ENCODE measurements around the gene LY6G6F.

LY6G6F gene

GRCh38 chr6:31736021-31736767 is 29.5 kb downstream of the LY6G6F start, which contains the start of gene CLIC1:
Gene CLIC1 (minus strand): TSS chr6:31736530. CDS start chr6:31736300, 230 bp downstream.
- Histone ChIP-seq H3K79me2 (ENCODE audit: insufficient read depth, low read length) (peaks cover 10% of the 10 kb centered on the region; the same call in 1 of the 2 replicates), H3K4me3 (ENCODE audit: low read depth, low read length, poor library complexity, severe bottlenecking) (peak within 1 kb of the TSS; percentile 82), H2AFZ (ENCODE audit: low read length) (no peak within 1 kb of the TSS), H4K20me1 (ENCODE audit: insufficient read depth, low read length) (no peaks in the 10 kb centered on the region), H3K4me2 (ENCODE audit: low read length) (peak within 1 kb of the TSS; percentile 79), H3K9me2 (ENCODE audit: low read depth, low read length) (no peaks in the 10 kb centered on the region), H3K4me1 (ENCODE audit: insufficient read depth, low read length, severe bottlenecking) (peaks cover 52% of the 10 kb centered on the region), H3F3A (ENCODE audit: insufficient read depth, low read length) (0 out of 2 replicates have a peak, but pooled peaks cover 3% of the 10 kb centered on the region), H3K27me3 (ENCODE audit: insufficient read depth, low read length) (no peaks in the 10 kb centered on the region), H3K27ac (ENCODE audit: low read depth, low read length, poor library complexity, severe bottlenecking) (peak within 1 kb of the TSS; percentile 94), H3K9ac (ENCODE audit: low read length) (peak within 1 kb of the TSS; percentile 87), H3K9me3 (ENCODE audit: low read length) (no peaks in the 10 kb centered on the region), H3K36me3 (ENCODE audit: insufficient read depth, low read length) (peaks cover 31% of the 10 kb centered on the region)
- no peak for TF ChIP-seq CTCF (IDR thresholded peaks at IDR 0.05; ENCODE audit: low read length)
- TF ChIP-seq EZH2 (IDR thresholded peaks at IDR 0.05; ENCODE audit: borderline replicate concordance, low read length), result no peak

GRCh38 chr6:31736768-31737314 is 30.2 kb downstream of the LY6G6F start:
- H3K79me2 ChIP-seq (ENCODE audit: insufficient read depth, low read length), result peaks cover 10% of the 10 kb centered on the region; the same call in 1 of the 2 replicates

More at GRCh38 chr6:31736768-31737314, 30.2 kb downstream of the LY6G6F start:
- H3K9me2 ChIP-seq (ENCODE audit: low read depth, low read length), result no peaks in the 10 kb centered on the region
- H3K9me3 ChIP-seq (ENCODE audit: low read length), result no peaks in the 10 kb centered on the region
- peak overlapping the region; percentile 79 for H3K4me2 ChIP-seq (ENCODE audit: low read length)
- H3F3A ChIP-seq (ENCODE audit: insufficient read depth, low read length), result 0 out of 2 replicates have a peak, but pooled peaks cover 3% of the 10 kb centered on the region
- H2AFZ ChIP-seq (ENCODE audit: low read length), result no peak overlapping the region
- H3K4me3 ChIP-seq (ENCODE audit: low read depth, low read length, poor library complexity, severe bottlenecking), result peak overlapping the region; percentile 82
- peaks cover 55% of the 10 kb centered on the region for H3K4me1 ChIP-seq (ENCODE audit: insufficient read depth, low read length, severe bottlenecking)
- no peaks in the 10 kb centered on the region for H4K20me1 ChIP-seq (ENCODE audit: insufficient read depth, low read length)
- TF ChIP-seq CTCF (IDR thresholded peaks at IDR 0.05; ENCODE audit: low read length) (no peak), EZH2 (IDR thresholded peaks at IDR 0.05; ENCODE audit: borderline replicate concordance, low read length) (no peak)
- peak overlapping the region; percentile 94 for H3K27ac ChIP-seq (ENCODE audit: low read depth, low read length, poor library complexity, severe bottlenecking)
- peaks cover 31% of the 10 kb centered on the region for H3K36me3 ChIP-seq (ENCODE audit: insufficient read depth, low read length)
- no peaks in the 10 kb centered on the region for H3K27me3 ChIP-seq (ENCODE audit: insufficient read depth, low read length)
- peak overlapping the region; percentile 87 for H3K9ac ChIP-seq (ENCODE audit: low read length)

Data from OCI-LY1 (cell line).